ENCODE results near the gene CACNB2. TPM values are rescaled to one million over a fixed set of nuclear protein-coding genes. Genes with fewer than 3 reads are reported as not detected.

The CACNB2 gene
- total and polyA plus RNA-seq, 2 donors (not counting 3 experiments of a cell fraction or from before 2014, with no cell fraction given), result not detected

DNA sequence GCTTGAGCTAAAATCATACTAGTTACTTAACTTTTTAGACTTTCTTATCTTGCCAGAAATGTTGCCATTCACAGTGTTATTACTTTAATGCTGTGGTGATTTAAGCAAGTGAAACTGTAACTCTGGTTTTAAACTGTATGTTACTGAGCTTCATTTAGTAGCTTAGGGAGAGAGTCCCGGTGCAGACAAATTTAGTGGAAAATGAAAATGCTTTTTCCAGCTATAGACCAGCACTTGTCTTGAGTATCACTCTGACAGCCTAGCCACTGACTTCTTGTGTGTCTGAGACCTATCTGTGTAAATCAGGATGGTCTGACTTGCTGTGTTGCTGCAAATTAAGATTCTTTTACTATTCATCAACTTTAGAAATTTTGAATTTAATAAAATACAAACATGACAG is 200.8 kb downstream of the CACNB2 start:
- H3K27ac ChIP-seq (ENCODE audit: insufficient read depth, low read depth, low read length), result no peak overlapping the region
- H3K9ac ChIP-seq (replicated peaks; ENCODE audit: extremely low read depth, insufficient read depth, low read length), result no peak overlapping the region
- ChIA-PET CTCF (no interaction called here), POLR2A (no interaction called here)
- DNase-seq (ENCODE audit: low read depth, low spot score) (no peak), FAIRE-seq (no peak)
- H3K79me2 ChIP-seq (ENCODE audit: control insufficient read depth, insufficient read depth, low read length), result no peaks in the 10 kb centered on the region
- H3K36me3 ChIP-seq (ENCODE audit: control insufficient read depth in 2 of 2, extremely low read depth in 1 of 2, insufficient read depth in 2 of 2, low read length in 2 of 2), result no peaks in the 10 kb centered on the region
- H3K4me1 ChIP-seq (ENCODE audit: control insufficient read depth, extremely low read depth, insufficient read depth, low read length), result no peaks in the 10 kb centered on the region
- TF ChIP-seq MYC (IDR thresholded peaks at IDR 0.05; ENCODE audit: low read depth, low read length) (no peak), FOS (IDR thresholded peaks at IDR 0.05; ENCODE audit: borderline replicate concordance, insufficient read depth, low read length) (no peak), GATA2 (IDR thresholded peaks at IDR 0.05; ENCODE audit: insufficient read depth, insufficient read length, low read depth, low read length) (no peak), POLR2AphosphoS5 (IDR thresholded peaks at IDR 0.05; ENCODE audit: insufficient read depth, low read depth, low read length) (no peak), JUN (IDR thresholded peaks at IDR 0.05; ENCODE audit: borderline replicate concordance, insufficient read depth, insufficient read length, low read depth) (no peak), POLR2A (IDR thresholded peaks at IDR 0.05; ENCODE audit: low read depth, low read length) (no peak), EZH2 (IDR thresholded peaks at IDR 0.05; ENCODE audit: borderline replicate concordance, low read depth, low read length, severe bottlenecking) (no peak)
- TF ChIP-seq, protein P1, sequence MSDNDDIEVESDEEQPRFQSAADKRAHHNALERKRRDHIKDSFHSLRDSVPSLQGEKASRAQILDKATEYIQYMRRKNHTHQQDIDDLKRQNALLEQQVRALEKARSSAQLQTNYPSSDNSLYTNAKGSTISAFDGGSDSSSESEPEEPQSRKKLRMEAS (IDR thresholded peaks at IDR 0.05; ENCODE audit: insufficient read depth, insufficient read length), result no peak
- TF ChIP-seq, protein P2, sequence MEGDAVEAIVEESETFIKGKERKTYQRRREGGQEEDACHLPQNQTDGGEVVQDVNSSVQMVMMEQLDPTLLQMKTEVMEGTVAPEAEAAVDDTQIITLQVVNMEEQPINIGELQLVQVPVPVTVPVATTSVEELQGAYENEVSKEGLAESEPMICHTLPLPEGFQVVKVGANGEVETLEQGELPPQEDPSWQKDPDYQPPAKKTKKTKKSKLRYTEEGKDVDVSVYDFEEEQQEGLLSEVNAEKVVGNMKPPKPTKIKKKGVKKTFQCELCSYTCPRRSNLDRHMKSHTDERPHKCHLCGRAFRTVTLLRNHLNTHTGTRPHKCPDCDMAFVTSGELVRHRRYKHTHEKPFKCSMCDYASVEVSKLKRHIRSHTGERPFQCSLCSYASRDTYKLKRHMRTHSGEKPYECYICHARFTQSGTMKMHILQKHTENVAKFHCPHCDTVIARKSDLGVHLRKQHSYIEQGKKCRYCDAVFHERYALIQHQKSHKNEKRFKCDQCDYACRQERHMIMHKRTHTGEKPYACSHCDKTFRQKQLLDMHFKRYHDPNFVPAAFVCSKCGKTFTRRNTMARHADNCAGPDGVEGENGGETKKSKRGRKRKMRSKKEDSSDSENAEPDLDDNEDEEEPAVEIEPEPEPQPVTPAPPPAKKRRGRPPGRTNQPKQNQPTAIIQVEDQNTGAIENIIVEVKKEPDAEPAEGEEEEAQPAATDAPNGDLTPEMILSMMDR (IDR thresholded peaks at IDR 0.05; ENCODE audit: extremely low read depth in 1 of 2, insufficient read depth in 1 of 2, low read depth in 1 of 2, low read length in 2 of 2), result no peak
- intact Hi-C loops (cut with micrococcal nuclease), result no loop called here
- H2AFZ ChIP-seq (ENCODE audit: low read depth, low read length), result no peak overlapping the region
- H3K4me2 ChIP-seq (ENCODE audit: insufficient read depth, low read length), result no peak overlapping the region
- no TSS peak for BruUV-seq (replicated peaks)
- H3K9me3 ChIP-seq (replicated peaks; ENCODE audit: control insufficient read depth, insufficient read depth, low read length), result no peaks in the 10 kb centered on the region
- no peak overlapping the region for H3K4me3 ChIP-seq (replicated peaks in 1 of 3; ENCODE audit: insufficient read depth in 1 of 3, low read depth in 1 of 3, low read length in 3 of 3)
- H3K9me1 ChIP-seq (replicated peaks; ENCODE audit: control insufficient read depth, extremely low read depth, insufficient read depth, low read length), result no peaks in the 10 kb centered on the region
- dilution Hi-C loops (cut with MboI; ENCODE audit: extremely low pct_ligation_motif_present, low sequenced_read_pairs), result no loop called here
- H4K20me1 ChIP-seq (replicated peaks; ENCODE audit: control insufficient read depth, extremely low read depth, insufficient read depth, low read length), result no peaks in the 10 kb centered on the region
- H3K27me3 ChIP-seq (ENCODE audit: control insufficient read depth in 2 of 2, insufficient read depth in 2 of 2, low read length in 2 of 2), result no peaks in the 10 kb centered on the region

Data from endothelial cell of umbilical vein (primary cell).